PC-9 (cell line): Measurements from ENCODE around the gene CDK18.

Source experiments
- EZH2 ChIP-seq: fragments of 200-600 bp; sonication (generic); IDR thresholded peaks from 2 replicates; pipeline ENCODE4 v1.8.0; 2017; ENCODE audit warnings: antibody characterized with exemption, low read depth
- TF ChIP-seq, protein P1 (sequence below): fragments of 200-600 bp; sonication (generic); conservative IDR thresholded peaks from 2 replicates; pipeline ENCODE4 v1.6.1; 2017; ENCODE audit warnings: mixed run types, antibody characterized with exemption, mild to moderate bottlenecking, moderate library complexity

DNA sequence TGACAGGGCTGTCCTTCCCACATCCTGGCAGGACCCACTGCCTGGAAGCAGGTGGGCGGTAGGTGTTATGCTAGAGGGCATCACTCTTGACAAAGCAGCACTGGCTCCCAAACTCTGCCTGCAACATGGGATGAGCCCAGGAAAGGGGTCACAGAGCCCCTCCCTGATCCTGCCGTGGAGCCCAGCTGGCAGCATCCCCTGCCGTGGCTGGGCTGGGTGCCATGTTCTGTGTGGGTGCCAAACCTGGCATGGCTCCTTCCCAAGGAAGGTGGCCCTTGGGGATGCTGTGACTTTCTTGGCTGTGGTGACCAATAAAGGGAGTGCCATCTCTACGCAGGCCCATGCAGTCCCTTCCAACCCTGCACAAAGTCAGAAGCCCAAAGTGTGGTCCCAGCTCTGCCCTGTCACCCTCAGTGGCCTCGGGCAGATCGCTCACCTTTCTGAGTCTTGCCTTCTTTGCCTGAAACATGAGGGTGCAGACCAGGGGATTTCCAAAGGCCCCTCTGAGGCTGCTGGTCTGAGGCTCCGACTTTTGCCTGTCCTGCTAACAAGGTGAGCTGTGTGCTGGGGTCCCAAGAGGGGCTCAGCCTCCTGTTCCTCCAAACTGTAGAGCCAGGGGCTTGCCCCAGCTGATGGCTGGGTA lies 6.0 kb downstream of the CDK18 start:
- TF ChIP-seq, protein P1, sequence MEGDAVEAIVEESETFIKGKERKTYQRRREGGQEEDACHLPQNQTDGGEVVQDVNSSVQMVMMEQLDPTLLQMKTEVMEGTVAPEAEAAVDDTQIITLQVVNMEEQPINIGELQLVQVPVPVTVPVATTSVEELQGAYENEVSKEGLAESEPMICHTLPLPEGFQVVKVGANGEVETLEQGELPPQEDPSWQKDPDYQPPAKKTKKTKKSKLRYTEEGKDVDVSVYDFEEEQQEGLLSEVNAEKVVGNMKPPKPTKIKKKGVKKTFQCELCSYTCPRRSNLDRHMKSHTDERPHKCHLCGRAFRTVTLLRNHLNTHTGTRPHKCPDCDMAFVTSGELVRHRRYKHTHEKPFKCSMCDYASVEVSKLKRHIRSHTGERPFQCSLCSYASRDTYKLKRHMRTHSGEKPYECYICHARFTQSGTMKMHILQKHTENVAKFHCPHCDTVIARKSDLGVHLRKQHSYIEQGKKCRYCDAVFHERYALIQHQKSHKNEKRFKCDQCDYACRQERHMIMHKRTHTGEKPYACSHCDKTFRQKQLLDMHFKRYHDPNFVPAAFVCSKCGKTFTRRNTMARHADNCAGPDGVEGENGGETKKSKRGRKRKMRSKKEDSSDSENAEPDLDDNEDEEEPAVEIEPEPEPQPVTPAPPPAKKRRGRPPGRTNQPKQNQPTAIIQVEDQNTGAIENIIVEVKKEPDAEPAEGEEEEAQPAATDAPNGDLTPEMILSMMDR: no peak
- no peak for TF ChIP-seq EZH2
